K562 (cell line): ENCODE results near the gene PLA2G4A. TPM values are rescaled to one million over a fixed set of nuclear protein-coding genes. Genes with fewer than 3 reads are reported as not detected.

Source experiments
- ATAC-seq: fragments of 200-7000 bp; cut with Tn5 transposase; 3 replicates; pipeline ENCODE4 v1.9.1; 2020; ENCODE audit warnings: moderate library complexity
- BruUV-seq: library from RNA; stranded (reverse); fragments of 400-500 nt; replicated peaks from 2 replicates; lab custom pipeline; 2021; lab: Mats Ljungman, UMichigan
- CTCF ChIA-PET: fragments of 300-600 bp; formaldehyde crosslinking; extraction: SDS; loops from one replicate; lab custom pipeline; 2021; ENCODE audit warnings: low intra/inter-chr PET ratio; lab: Yijun Ruan, JAX
- POLR2A ChIA-PET: fragments of 300-600, 350-650 bp; sonication (Branson Sonifier 250); formaldehyde crosslinking; extraction: SDS; loops from one replicate; lab custom pipeline; 2021; ENCODE audit warnings: antibody characterized with exemption, inconsistent platforms; lab: Yijun Ruan, JAX
- DNase-seq, 4 experiments: peaks; one replicate each; pipeline versions ENCODE4 v3.0.0 to v3.0.0-alpha.2; 2011 to 2018; ENCODE audit warnings: low spot score in 3 of 4, mixed read lengths in 3 of 4; ENCODE audit errors: extremely low read depth in 1 of 4
- FAIRE-seq: peaks from 2 replicates; lab custom pipeline; 2011; peaks lifted over from hg19 to GRCh38; lab: Jason Lieb, UNC
- H2AFZ ChIP-seq: 2 replicates; pipeline ENCODE4 v1.6.0; 2011; ENCODE audit warnings: low read depth, low read length, control low read depth, inconsistent platforms
- H3K27ac ChIP-seq: fragments of 200-600 bp; 3 replicates; pipeline ENCODE4 v1.8.0; 2011; ENCODE audit warnings: low read depth, mild to moderate bottlenecking, control low read depth, inconsistent platforms, low read length, moderate library complexity, mixed read lengths; ENCODE audit errors: extremely low read depth
- H3K27me3 ChIP-seq, 2 experiments: fragments of 300-600 bp in 1 of 2; 2 replicates in 1 of 2; 3 replicates in 1 of 2; pipeline versions ENCODE4 v1.6.0 to v1.8.0; 2011; ENCODE audit warnings: inconsistent platforms in 2 of 2, low read length in 2 of 2, mild to moderate bottlenecking in 1 of 2, mixed read lengths in 1 of 2, moderate library complexity in 1 of 2; ENCODE audit not compliant: control insufficient read depth in 2 of 2, insufficient read depth in 2 of 2
- H3K36me3 ChIP-seq: fragments of 300-600 bp; 3 replicates; pipeline ENCODE4 v1.8.0; 2011; ENCODE audit warnings: mild to moderate bottlenecking, low read length, inconsistent platforms; ENCODE audit not compliant: control insufficient read depth, insufficient read depth
- H3K4me1 ChIP-seq, 2 experiments: fragments of 200-600 bp in 1 of 2; replicated peaks in 1 of 2; 2 replicates in 1 of 2; 3 replicates in 1 of 2; pipeline versions ENCODE4 v1.5.1 to v1.8.0; 2011; ENCODE audit warnings: inconsistent platforms in 2 of 2, low read length in 2 of 2, mild to moderate bottlenecking in 1 of 2, mixed read lengths in 1 of 2, moderate library complexity in 1 of 2; ENCODE audit not compliant: control insufficient read depth in 2 of 2, insufficient read depth in 2 of 2
- H3K4me2 ChIP-seq: 2 replicates; pipeline ENCODE4 v1.6.1; 2011; ENCODE audit warnings: low read length, control low read depth, inconsistent platforms, mixed read lengths; ENCODE audit not compliant: insufficient read depth
- H3K4me3 ChIP-seq: fragments of 200-600 bp; sonication (generic), shearing (Covaris generic); 2 replicates; pipeline ENCODE4 v1.5.1; 2016; ENCODE audit warnings: control low read depth, inconsistent platforms
- H3K79me2 ChIP-seq: fragments of 200-600 bp; 3 replicates; pipeline ENCODE4 v1.8.0; 2011; ENCODE audit warnings: low read length, inconsistent platforms; ENCODE audit not compliant: control insufficient read depth, insufficient read depth
- H3K9ac ChIP-seq, 2 experiments: 2 replicates each; pipeline versions ENCODE4 v1.6.0 to v1.6.1; 2011; ENCODE audit warnings: low read depth in 2 of 2, low read length in 2 of 2, control low read depth in 1 of 2, inconsistent platforms in 1 of 2, mild to moderate bottlenecking in 1 of 2, mixed read lengths in 1 of 2; ENCODE audit not compliant: insufficient read depth in 1 of 2
- H3K9me1 ChIP-seq: one replicate; pipeline ENCODE4 v1.6.0; 2011; ENCODE audit warnings: inconsistent platforms, mild to moderate bottlenecking, low read length, moderate library complexity; ENCODE audit not compliant: control insufficient read depth, insufficient read depth
- H3K9me3 ChIP-seq: replicated peaks from 2 replicates; pipeline ENCODE4 v1.5.1; 2011; ENCODE audit warnings: low read depth, low read length, inconsistent platforms; ENCODE audit not compliant: control insufficient read depth, insufficient read depth
- H4K20me1 ChIP-seq: replicated peaks from 2 replicates; pipeline ENCODE4 v1.6.1; 2011; ENCODE audit warnings: low read length, inconsistent platforms, mixed read lengths; ENCODE audit not compliant: control insufficient read depth, insufficient read depth
- C11orf30 ChIP-seq: fragments of 450-650 bp; IDR thresholded peaks from 2 replicates; pipeline ENCODE4 v1.6.1; 2016; ENCODE audit warnings: low read depth, mild to moderate bottlenecking
- CBFA2T2 ChIP-seq: fragments of 450-650 bp; conservative IDR thresholded peaks from 2 replicates; pipeline ENCODE4 v1.6.1; 2017; ENCODE audit warnings: mild to moderate bottlenecking
- MAFK ChIP-seq: IDR thresholded peaks from 2 replicates; pipeline ENCODE4 v1.6.1; 2011; ENCODE audit warnings: low read length, improper control_type of control experiment
- MYC ChIP-seq, 2 experiments: fragments of 250-450 bp in 1 of 2; sonication (Bioruptor Pico) in 1 of 2; IDR thresholded peaks; 2 replicates each; pipeline versions ENCODE4 v1.5.1 to v1.6.1; 2012 to 2021; ENCODE audit warnings: low read depth in 2 of 2, borderline replicate concordance in 1 of 2, improper control_type of control experiment in 1 of 2, low read length in 1 of 2, mild to moderate bottlenecking in 1 of 2, moderate library complexity in 1 of 2
- POLR3A ChIP-seq: IDR thresholded peaks from 2 replicates; pipeline ENCODE4 v1.6.1; 2011; ENCODE audit warnings: borderline replicate concordance, mild to moderate bottlenecking, moderate library complexity; ENCODE audit not compliant: insufficient read length, insufficient read depth; ENCODE audit errors: extremely low read depth
- RBM15 ChIP-seq: fragments of 200-400 bp; formaldehyde crosslinking; IDR thresholded peaks from 2 replicates; pipeline ENCODE4 v1.6.1; 2018; ENCODE audit warnings: mild to moderate bottlenecking, low read length, moderate library complexity; ENCODE audit not compliant: insufficient read depth
- ZFPM2 ChIP-seq: fragments of 250-450 bp; sonication (Bioruptor Pico); IDR thresholded peaks from 2 replicates; pipeline ENCODE4 v1.5.1; 2022; ENCODE audit warnings: mild to moderate bottlenecking
- ZNF75A ChIP-seq: fragments of 450-650 bp; formaldehyde crosslinking; IDR thresholded peaks from 2 replicates; pipeline ENCODE4 v1.4.0; 2020; ENCODE audit warnings: mild to moderate bottlenecking
- WGBS: fragments of 100-300 bp; shearing (Covaris generic); methylation state at CpG from one replicate; pipeline ENCODE4 v1.1.6; 2016; ENCODE audit warnings: low coverage, mixed read lengths; ENCODE audit not compliant: insufficient coverage; ENCODE audit errors: missing lambda C conversion rate; 5-methylcytosine and 5-hydroxymethylcytosine counted together
- in situ Hi-C: fragments of 300-500 bp; cut with MboI; formaldehyde crosslinking; loops from 4 replicates; pipeline ENCODE4 v1.15.0; 2018; ENCODE audit warnings: inconsistent platforms, mixed read lengths
- intact Hi-C: fragments of 100-400 bp; cut with micrococcal nuclease; formaldehyde crosslinking; loops from 2 replicates; pipeline ENCODE4 v1.14.2; 2022
- polyA plus RNA-seq, 8 experiments: library from polyadenylated mRNA; depleted of rRNA in 4 of 8; stranded (reverse) in 5 of 8; unstranded in 3 of 8; fragments of >200 nt; fragmentation: Nextera tagmentation in 2 of 8; fragmentation: Illumina TruSeq in 1 of 8; extraction: Ambion mirVana in 2 of 8; extraction: Trizol in 1 of 8; gene quantifications; 2 replicates each; pipeline versions ENCODE4 v1.2.1 to v1.2.3, GENCODE V29; 2011 to 2014; ENCODE audit warnings: inconsistent platforms in 1 of 8, missing spikeins in 1 of 8
- total RNA-seq, 7 experiments: library from RNA; depleted of rRNA in 6 of 7; stranded (reverse); fragments of >200 nt in 6 of 7; fragmentation: Illumina TruSeq in 2 of 7; extraction: Trizol in 2 of 7; gene quantifications; 2 replicates each; pipeline versions ENCODE4 v1.2.1 to v1.2.3, GENCODE V29; 2011 to 2021; ENCODE audit warnings: low replicate concordance in 1 of 7
- TF ChIP-seq, protein P1 (sequence below), 2 experiments: fragments of 450-650 bp in 1 of 2; sonication (generic) in 1 of 2; formaldehyde crosslinking in 1 of 2; IDR thresholded peaks in 1 of 2; conservative IDR thresholded peaks in 1 of 2; 2 replicates each; pipeline versions ENCODE4 v1.6.1 to v1.8.1; 2016 to 2023; ENCODE audit warnings: mild to moderate bottlenecking in 2 of 2, moderate library complexity in 2 of 2, inconsistent platforms in 1 of 2, missing genetic modification reagents in 1 of 2
- TF ChIP-seq, protein P2 (sequence below): sonication (generic); formaldehyde crosslinking; IDR thresholded peaks from 2 replicates; pipeline ENCODE4 v1.8.1; 2023; ENCODE audit warnings: mild to moderate bottlenecking, missing genetic modification reagents

The PLA2G4A gene
- total and polyA plus RNA-seq, 9 of the 15 experiments (the other 6 are each of a cell fraction or from before 2014, with no cell fraction given), result 0.04 to 0.71 (median 0.22) TPM; not detected in 4

DNA sequence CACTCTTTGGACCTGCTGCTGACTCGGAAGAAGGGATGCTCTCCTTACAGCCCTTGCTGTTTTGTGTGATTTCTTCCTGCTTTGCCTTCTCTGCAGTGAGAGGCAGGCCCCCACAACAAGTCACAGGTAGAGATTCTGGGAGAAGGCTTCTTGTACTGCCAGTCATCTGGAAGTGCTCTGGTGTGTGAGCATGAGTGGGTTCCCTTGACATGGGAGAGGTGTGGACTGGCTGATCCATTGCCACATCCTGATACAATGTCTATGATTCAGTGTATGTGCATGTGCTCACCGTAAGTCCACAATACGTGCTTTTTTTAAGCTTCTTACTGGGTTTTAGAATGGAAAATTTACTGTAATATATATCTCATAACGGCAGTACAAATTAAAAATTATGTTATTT, 46.0 kb upstream of the PLA2G4A start (continued):
- no peak for TF ChIP-seq ZNF75A (CRISPR knock-in tag)

DNA sequence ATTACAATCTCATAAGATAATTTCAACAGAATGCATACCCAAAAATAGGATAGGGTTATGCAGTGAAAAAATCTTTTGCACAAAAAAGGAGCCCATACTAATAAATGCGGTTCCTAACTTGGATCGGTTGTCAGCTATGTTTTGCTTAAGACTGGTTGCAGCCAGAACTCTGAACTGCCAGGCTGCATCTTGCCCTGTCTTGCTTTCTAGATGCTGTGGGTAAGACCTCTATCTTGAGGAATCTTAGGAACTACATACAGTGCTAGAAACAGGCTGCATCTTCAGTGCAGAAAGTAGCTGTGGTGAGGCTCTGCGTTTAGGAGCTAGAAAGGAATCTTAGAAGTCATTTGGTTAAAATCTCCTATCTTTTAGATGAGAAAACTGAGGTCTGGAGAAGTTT, 45.6 kb upstream of the PLA2G4A start:
- H3K9ac ChIP-seq, result no peak overlapping the region
- H3K27ac ChIP-seq, result no peak overlapping the region
- H3K9me3 ChIP-seq, result no peaks in the 10 kb centered on the region
- ChIA-PET POLR2A (interaction anchor here (0.7 kb wide), 1 partner anchor 26 kb away, joined by 3 read pairs; no protein-coding TSS in a partner anchor), CTCF (no interaction called here)
- no peaks in the 10 kb centered on the region for H4K20me1 ChIP-seq
- no peaks in the 10 kb centered on the region for H3K9me1 ChIP-seq
- DNase-seq, result no peak
- BruUV-seq, result no TSS peak
- no peaks in the 10 kb centered on the region for H3K79me2 ChIP-seq
- FAIRE-seq, result no peak
- no peak for ATAC-seq
- H3K4me1 ChIP-seq, result no peaks in the 10 kb centered on the region
- in situ Hi-C loops, result no loop called here
- WGBS, result 1% methylated on average over 3 of the region's 3 CpGs
- no peaks in the 10 kb centered on the region for H3K36me3 ChIP-seq
- no peak for TF ChIP-seq POLR3A
- TF ChIP-seq, protein P1, sequence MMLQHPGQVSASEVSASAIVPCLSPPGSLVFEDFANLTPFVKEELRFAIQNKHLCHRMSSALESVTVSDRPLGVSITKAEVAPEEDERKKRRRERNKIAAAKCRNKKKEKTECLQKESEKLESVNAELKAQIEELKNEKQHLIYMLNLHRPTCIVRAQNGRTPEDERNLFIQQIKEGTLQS (IDR thresholded peaks at IDR 0.05), result no peak
- TF ChIP-seq, protein P1 (CRISPR knock-in tag; conservative IDR thresholded peaks at IDR 0.05), result no peak
- no peak for TF ChIP-seq CBFA2T2
- no peak for TF ChIP-seq C11orf30
- TF ChIP-seq ZFPM2 (CRISPR knock-in tag), result no peak
- TF ChIP-seq, protein P2, sequence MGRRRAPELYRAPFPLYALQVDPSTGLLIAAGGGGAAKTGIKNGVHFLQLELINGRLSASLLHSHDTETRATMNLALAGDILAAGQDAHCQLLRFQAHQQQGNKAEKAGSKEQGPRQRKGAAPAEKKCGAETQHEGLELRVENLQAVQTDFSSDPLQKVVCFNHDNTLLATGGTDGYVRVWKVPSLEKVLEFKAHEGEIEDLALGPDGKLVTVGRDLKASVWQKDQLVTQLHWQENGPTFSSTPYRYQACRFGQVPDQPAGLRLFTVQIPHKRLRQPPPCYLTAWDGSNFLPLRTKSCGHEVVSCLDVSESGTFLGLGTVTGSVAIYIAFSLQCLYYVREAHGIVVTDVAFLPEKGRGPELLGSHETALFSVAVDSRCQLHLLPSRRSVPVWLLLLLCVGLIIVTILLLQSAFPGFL, result no peak
- TF ChIP-seq RBM15, result no peak
- no peak for TF ChIP-seq MAFK
- TF ChIP-seq MYC (IDR thresholded peaks at IDR 0.05; ENCODE audit: low read depth, low read length), result no peak
- TF ChIP-seq MYC (CRISPR knock-in tag; IDR thresholded peaks at IDR 0.05; ENCODE audit: borderline replicate concordance, low read depth), result no peak
- H2AFZ ChIP-seq, result no peak overlapping the region
- intact Hi-C loops, result no loop called here
- H3K4me3 ChIP-seq, result no peak overlapping the region
- no peaks in the 10 kb centered on the region for H3K27me3 ChIP-seq
- H3K4me2 ChIP-seq, result no peak overlapping the region
